SKM-1 treated with dmso at 0.1 percent for 144 hours (cell line): ENCODE results near the gene TMEM132E.

Experiments used
- DNase-seq: peaks from one replicate; lab custom pipeline; 2025; ENCODE audit not compliant: unreplicated experiment; lab: John Stamatoyannopoulos, UW

The TMEM132E gene

DNA sequence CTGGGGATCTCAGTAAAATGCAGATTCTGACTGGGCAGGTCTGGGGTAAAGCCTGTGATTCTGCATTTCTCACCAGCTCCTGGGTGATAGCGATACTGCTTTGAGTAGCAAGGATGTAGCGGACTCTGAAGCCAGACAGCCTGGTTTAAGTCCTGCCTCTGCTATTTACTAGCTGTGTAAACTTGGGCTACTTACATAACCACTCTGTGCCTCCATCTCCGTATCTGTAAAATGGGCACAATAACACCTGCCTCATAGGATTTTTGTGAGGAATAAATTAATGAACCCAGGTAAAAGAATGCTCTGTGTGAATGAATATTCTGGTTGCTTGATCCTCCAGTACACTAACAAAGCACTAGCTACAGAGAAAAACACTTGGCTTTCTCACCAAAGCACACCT, 54.4 kb downstream of the TMEM132E start:
- no peak for DNase-seq

DNA sequence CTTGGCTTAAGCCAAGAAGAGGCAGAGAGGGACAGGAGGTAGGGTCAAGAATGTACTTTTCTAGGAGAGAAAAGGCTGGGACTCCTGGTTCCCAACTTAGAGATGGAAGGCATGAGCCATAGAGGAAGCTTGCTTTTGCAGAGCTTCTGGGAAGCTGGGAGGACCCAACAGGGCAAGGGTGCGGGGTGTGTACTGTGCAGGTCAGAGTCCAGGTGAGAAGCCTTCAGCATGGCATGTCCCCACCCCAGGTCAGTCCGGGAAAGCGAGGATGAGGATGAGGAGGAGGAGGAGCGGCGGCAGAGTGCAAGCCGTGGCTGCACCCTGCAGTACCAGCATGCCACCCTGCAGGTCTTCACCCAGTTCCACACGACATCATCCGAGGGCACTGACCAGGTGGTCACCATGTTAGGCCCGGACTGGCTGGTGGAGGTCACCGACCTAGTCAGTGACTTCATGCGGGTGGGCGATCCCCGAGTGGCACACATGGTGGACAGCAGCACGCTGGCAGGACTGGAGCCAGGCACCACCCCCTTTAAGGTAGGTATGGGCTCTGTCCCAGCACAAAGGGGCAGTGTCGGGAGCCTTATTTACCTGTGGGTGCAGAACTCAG, 55.3 kb downstream of the TMEM132E start:
- no peak for DNase-seq

GRCh38 chr17:34635876-34636275, 56.5 kb downstream of the TMEM132E start:
- DNase-seq = no peak

- no peak for DNase-seq
These were observed 57.7 kb downstream of the TMEM132E start for GRCh38 chr17:34637041-34637547.

DNA sequence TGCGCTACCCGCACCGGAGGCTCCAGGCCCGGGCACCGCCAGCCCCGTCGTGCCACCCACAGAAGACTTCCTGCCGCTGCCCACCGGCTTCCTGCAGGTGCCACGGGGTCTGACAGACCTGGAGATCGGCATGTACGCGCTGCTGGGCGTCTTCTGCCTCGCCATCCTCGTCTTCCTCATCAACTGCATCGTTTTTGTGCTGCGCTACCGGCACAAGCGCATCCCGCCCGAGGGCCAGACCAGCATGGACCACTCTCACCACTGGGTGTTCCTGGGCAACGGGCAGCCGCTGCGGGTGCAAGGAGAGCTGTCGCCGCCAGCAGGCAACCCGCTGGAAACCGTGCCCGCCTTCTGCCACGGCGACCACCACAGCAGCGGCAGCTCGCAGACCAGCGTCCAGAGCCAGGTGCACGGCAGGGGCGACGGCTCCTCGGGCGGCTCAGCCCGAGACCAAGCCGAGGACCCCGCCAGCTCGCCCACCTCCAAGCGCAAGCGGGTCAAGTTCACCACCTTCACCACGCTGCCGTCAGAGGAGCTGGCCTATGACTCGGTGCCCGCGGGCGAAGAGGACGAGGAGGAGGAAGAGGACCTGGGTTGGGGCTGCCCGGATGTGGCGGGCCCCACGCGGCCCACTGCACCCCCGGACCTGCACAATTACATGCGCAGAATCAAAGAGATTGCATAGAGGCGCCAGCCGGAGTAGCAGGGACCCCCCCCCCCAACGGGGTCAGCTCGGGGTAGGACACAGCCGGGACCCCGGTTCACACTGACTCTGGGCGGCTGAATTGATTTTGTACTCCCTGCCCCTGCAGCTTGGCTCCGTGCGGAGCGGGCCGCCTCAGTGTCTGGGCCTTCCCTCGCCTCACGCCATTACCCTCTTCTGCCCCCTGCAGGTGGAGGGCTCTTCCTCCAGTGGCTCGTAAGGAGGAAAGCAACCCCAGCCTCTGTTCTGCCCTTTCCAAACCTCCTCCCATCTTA, 58.5 kb downstream of the TMEM132E start:
- DNase-seq = peak; percentile 46

DNA sequence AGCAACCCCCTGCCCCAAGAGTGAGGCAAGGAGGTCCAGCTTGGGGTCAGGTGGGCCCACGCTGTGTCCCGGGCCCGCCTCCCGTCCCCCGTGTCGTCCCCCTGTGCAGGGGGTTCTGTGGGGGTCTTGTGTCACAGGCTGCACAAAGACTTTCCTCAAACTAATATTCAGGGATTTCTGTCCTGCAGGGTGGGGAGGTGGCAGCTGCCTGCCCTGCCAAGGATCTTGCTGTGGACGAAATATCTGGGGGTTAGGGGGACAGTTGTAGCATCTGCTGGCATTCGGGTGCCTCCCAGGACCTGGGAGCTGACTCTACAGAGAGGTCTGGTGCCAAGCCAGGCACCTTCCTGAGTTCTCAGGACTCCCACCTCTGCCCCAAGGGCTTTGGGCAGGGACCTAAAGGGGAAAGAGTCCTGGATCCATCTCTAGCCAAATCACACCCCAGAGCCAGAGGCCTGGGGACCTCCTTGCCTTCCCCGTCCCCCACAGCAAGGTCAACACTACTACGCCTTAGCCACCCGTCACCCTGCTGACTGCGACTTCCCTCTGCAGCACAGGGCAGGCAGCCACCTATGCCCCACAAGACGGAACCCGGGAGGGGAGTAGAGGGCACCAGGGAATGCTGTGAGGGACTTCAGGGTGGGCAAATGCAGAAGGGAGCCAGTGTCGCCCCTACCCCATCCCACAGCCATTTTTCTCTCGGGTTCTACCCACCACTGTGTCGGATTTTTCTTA, 59.3 kb downstream of the TMEM132E start:
- DNase-seq = no peak

- DNase-seq = no peak
These were observed 60.5 kb downstream of the TMEM132E start for GRCh38 chr17:34639706-34640425.

GRCh38 chr17:34641368-34641767, 62.0 kb downstream of the TMEM132E start:
- no peak for DNase-seq

DNA sequence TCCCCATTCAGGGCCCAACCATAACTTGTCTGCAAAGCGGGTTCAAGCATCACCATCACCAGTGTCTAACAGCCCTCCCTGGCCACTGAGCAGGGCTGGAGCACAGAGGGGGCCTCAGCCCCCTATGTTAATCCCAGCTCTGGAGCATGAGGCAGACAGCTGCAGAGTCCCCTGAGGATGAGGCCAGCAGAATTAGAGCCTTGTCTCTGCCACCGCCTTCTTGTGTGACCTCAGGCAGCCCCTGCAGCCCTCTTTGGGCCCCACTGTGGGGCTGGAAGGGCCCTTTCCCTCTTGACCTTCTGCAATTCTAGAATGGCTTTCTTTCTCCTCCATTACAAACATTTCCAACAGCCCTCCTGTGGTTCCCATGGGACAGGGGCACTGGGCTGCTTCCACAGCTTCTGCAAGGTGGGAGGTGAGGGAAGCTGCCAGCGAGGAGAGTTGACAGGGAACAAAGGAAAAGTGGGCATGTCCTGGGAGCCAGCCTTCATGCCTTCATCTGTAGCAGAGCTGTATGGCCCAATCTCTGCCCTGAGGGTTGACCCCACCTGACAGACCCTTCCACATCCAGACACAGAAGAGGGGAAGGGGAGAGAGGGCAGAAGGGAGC, 65.7 kb downstream of the TMEM132E start:
- no peak for DNase-seq

DNA sequence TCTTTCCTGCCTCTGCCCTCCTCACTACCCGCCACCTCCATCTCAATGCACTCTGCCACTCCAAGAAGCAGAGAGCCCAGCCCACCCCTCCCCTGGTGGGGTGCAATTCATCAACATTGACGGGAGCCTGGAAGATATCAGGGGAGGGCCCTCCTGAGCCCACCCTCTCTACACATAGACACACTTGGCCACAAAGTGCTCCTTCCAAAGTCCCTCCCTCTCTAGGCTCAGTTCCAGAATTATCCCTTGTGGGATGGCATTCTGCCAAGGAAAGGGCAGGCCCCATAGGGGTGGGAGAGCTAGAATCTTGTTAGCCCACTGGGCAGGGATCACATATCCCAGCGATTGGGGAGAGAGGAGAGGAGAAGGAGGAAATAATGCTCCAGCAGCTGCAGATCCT, 66.2 kb downstream of the TMEM132E start:
- no peak for DNase-seq

DNA sequence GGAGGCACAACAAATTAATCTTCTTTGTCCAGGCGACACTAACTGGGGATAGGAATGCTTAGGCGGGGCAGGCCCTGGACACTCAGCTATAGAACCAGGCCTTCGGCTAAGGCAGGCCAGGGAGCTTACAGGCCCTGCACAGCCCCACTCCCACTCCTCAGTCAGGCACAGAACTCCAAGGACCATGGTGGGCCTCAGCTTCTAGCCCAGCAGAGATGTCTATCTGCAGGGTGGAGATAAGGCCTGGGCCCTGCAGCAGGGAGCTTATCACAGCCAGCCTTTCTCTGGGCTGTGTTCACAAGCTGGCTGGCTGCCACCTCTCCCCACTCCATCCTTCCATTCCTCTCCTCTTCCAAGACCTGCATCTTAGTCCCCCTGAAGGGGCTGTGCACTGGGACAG, 68.1 kb downstream of the TMEM132E start:
- DNase-seq = no peak

DNA sequence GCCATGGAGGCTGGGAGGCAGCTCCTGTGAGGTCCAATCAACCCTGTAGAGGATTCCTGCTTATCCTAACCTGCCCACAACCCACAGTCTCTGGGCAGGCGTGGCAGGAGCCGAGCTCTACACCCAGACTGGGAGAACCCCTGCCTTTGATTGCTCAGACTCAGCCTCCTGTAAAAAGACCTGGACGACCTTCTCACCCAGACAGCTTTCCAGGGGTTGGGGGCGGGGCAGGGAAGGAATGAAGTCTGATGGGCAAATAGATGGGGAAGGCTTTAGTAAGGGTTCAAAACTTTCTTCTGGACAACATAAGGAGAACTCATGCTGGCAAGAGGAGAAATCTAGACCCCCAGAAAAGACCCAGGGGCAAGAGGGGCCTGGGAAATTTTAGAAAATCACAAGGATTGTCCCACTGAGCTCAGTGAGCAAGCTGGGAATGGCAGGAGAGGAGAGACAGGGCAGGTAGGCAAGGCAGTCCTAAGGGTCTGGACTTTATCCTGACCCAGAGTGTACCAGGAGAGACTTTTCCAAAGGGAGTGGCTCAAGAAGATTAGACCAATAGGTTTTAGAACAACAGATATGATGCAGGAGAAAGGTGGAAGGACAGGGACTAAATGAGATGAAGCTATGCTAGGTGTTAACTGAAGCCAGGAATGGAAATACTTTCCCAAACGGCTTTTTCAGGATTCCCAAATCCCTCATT, 70.8 kb downstream of the TMEM132E start:
- DNase-seq = no peak

DNA sequence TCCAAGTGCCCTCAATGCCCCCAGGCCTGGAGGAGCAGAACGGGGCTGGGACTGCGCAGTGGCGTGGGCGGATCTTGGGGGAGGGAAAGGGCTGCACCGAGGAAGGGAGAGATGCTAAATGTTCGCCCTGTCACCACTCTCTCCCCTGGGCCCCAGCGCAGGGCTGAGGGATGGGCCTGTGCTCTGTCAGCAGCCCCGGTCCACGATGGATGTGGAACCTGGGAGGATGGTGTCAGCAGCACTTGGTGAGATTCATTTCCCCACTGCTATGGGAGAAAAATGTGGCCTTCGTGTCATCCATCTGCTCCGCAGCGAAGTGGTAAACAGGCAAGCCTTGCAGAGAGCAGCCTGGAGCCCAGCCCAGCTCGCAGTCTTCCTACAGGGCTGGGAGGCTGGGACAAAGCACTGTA, 72.0 kb downstream of the TMEM132E start:
- no peak for DNase-seq

DNA sequence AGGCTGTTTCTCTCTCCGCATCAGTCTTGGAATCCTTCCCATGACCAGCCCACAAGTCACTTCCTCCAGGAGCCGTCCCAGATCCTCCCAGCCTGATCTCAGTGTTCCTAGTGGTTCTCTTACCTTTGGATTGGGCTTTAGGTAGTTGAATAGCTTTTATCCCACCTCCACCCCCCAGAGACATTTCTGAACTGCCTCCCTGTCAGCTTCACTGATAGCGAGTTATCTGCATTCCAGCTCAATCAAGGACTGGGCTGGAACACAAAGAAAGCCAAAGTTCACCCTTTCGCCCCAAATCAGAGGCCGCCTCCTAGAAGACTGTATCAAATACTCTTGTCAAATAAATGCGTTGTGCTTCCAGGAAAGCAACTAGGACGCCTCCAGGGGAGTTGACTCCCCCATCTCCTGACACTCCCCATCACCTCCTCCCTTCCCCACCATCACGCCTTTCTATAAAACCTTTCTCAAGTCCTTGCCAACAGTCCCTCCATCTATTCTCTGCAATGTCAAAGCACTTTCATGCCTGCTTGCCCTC, 72.7 kb downstream of the TMEM132E start:
- DNase-seq = no peak

- DNase-seq = no peak
These were observed 74.1 kb downstream of the TMEM132E start for GRCh38 chr17:34653511-34653910.

- DNase-seq = no peak
These were observed 75.0 kb downstream of the TMEM132E start for GRCh38 chr17:34654276-34654880.

DNA sequence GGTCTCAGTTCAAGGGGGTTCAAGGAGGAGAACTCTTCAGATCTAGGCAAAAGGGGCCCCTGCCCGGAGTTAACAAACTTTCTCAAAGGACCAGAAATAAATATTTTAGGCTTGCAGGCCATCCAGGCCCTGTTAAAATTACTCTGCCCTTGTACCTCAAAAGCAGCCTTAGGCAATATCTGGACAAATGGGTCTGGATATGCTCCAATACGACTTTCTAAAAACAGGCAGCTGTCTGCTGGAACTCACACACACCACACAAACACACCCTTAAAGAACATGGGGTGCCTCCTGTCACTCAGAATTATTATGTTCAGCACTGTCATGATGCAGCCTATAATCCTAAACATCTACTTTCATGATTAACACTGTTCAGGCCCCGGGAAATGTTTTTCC, 75.5 kb downstream of the TMEM132E start:
- no peak for DNase-seq

- DNase-seq = no peak
These were observed 77.4 kb downstream of the TMEM132E start for GRCh38 chr17:34656801-34657200.
